Type B pancreatic cell (in vitro differentiated cells): ENCODE results near the gene GALC. TPM values are rescaled to one million over a fixed set of nuclear protein-coding genes. Genes with fewer than 3 reads are reported as not detected.

Experiments
- DNase-seq: peaks from one replicate; pipeline ENCODE4 v3.0.0; 2021; ENCODE audit warnings: mixed read lengths; ENCODE audit not compliant: unreplicated experiment; ENCODE audit errors: extremely low spot score
- H3K27ac Mint-ChIP-seq: 2 replicates; pipeline ENCODE4 v1.8.0; 2021; ENCODE audit warnings: mild to moderate bottlenecking, mixed read lengths
- H3K27me3 Mint-ChIP-seq: 2 replicates; pipeline ENCODE4 v1.8.0; 2021; ENCODE audit warnings: mixed read lengths
- H3K36me3 Mint-ChIP-seq: 2 replicates; pipeline ENCODE4 v1.8.0; 2021; ENCODE audit warnings: mixed read lengths
- H3K4me1 Mint-ChIP-seq: one replicate; pipeline ENCODE4 v1.8.0; 2021; ENCODE audit warnings: mixed read lengths; ENCODE audit not compliant: unreplicated experiment
- H3K4me3 Mint-ChIP-seq: 2 replicates; pipeline ENCODE4 v1.8.0; 2021; ENCODE audit warnings: mild to moderate bottlenecking, mixed read lengths
- H3K9me3 Mint-ChIP-seq: 2 replicates; pipeline ENCODE4 v1.8.0; 2021; ENCODE audit warnings: mixed read lengths
- total RNA-seq: library from RNA; stranded (reverse); gene quantifications from 2 replicates; pipeline ENCODE4 v1.2.1, GENCODE V29; 2021; ENCODE audit warnings: low replicate concordance
- TF ChIP-seq, protein P1 (sequence below): fragments of 200-600 bp; sonication (generic); conservative IDR thresholded peaks from 2 replicates; pipeline ENCODE4 v1.5.0; 2021; ENCODE audit warnings: antibody characterized with exemption, mild to moderate bottlenecking

The GALC gene
- total RNA-seq, 1 donor from 2014 or later, result 18.5 TPM

DNA sequence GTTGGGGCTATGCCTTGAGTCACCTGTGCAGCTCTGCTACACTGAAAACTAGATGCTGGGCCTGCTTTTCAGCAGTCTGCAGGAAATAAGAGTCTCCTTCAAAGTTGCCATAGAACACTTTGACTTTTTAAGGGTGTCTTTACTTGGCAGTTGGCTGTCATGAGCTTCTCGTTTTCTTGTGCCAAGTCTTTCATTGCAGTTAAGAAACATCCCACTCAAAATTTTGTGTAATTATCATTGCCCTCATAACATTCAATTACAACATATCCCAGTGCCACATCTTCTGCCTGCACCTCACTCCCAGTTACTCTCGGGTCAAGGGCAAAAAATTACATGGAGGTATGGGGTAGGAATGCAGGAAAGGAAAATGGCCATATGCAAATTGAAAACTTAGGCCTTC lies 41.1 kb upstream of the GALC start:
- H3K36me3 Mint-ChIP-seq, result no peaks in the 10 kb centered on the region
- H3K4me3 Mint-ChIP-seq, result no peak overlapping the region
- H3K9me3 Mint-ChIP-seq, result peaks cover 4% of the 10 kb centered on the region

DNA sequence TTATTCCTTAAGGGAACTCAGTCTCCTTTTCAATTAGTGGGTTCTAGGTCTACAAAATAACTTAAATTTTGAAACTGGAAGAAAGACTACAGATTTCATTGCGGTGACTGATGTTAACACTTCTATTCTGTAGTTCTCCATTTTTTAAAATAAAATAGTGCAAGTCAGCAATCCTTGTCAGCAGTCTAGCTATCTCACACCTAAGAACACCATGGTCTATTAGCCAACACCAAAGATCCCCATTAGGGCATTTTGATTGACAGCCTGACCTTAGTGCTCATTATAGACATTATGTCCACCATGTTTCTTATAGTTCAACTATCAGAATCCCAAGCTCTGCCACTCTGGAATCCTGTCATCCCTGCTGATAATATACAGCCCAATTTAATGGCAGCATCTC lies 39.4 kb upstream of the GALC start:
- no peak overlapping the region for H3K4me3 Mint-ChIP-seq
- H3K27me3 Mint-ChIP-seq, result peaks cover 3% of the 10 kb centered on the region
- no peaks in the 10 kb centered on the region for H3K9me3 Mint-ChIP-seq
- TF ChIP-seq, protein P1, sequence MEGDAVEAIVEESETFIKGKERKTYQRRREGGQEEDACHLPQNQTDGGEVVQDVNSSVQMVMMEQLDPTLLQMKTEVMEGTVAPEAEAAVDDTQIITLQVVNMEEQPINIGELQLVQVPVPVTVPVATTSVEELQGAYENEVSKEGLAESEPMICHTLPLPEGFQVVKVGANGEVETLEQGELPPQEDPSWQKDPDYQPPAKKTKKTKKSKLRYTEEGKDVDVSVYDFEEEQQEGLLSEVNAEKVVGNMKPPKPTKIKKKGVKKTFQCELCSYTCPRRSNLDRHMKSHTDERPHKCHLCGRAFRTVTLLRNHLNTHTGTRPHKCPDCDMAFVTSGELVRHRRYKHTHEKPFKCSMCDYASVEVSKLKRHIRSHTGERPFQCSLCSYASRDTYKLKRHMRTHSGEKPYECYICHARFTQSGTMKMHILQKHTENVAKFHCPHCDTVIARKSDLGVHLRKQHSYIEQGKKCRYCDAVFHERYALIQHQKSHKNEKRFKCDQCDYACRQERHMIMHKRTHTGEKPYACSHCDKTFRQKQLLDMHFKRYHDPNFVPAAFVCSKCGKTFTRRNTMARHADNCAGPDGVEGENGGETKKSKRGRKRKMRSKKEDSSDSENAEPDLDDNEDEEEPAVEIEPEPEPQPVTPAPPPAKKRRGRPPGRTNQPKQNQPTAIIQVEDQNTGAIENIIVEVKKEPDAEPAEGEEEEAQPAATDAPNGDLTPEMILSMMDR, result no peak
- no peak for DNase-seq
- no peaks in the 10 kb centered on the region for H3K36me3 Mint-ChIP-seq
- no peaks in the 10 kb centered on the region for H3K4me1 Mint-ChIP-seq
- no peak overlapping the region for H3K27ac Mint-ChIP-seq

More for the DNA sequence above, 41.1 kb upstream of the GALC start:
- H3K27me3 Mint-ChIP-seq, result peaks cover 5% of the 10 kb centered on the region
- no peak overlapping the region for H3K27ac Mint-ChIP-seq
- TF ChIP-seq, protein P1, result no peak
- no peaks in the 10 kb centered on the region for H3K4me1 Mint-ChIP-seq
- DNase-seq, result no peak

DNA sequence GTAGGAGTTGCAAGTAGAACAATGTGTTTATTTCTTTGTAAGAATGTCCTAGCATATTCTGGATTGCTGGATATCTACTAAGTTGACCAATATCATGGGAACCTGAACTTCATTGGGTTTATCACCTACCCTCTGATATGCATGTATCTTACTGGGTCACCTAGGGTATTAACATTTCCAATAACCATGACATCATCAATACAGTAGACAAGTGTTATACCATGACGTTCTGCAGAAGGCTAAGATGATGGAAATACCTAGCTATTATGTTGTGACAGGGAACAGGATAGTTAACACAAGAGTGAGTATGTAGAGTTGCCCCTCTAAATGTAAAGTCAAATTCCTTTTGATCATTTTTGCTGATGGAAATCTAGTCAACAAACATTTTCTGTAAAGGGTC lies 37.9 kb upstream of the GALC start:
- no peak for DNase-seq
- Mint-ChIP-seq H3K4me3 (no peak overlapping the region), H3K4me1 (peaks cover 1% of the 10 kb centered on the region), H3K36me3 (no peaks in the 10 kb centered on the region), H3K27ac (no peak overlapping the region), H3K27me3 (peaks cover 3% of the 10 kb centered on the region), H3K9me3 (no peaks in the 10 kb centered on the region)
- TF ChIP-seq, protein P1, result no peak

DNA sequence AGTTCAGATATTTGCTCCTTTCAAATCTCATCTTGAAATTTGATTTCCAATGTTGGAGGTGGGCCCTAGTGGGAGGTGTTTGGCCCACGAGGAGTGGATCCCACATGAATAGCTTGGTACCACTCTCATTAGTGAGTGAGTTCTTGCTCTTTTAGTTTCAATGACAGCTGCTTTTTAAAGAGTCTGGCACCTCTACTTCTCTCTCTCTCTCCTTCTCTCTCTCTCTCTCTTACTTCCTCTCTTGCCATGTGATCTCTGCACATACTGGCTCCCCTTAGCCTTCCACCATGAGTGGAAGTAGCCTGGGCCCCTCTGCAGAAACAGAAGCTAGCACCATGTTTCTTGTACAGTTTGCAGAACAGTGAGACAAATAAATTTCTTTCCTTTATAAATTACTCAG lies 37.1 kb upstream of the GALC start:
- peaks cover 7% of the 10 kb centered on the region for H3K4me1 Mint-ChIP-seq
- H3K4me3 Mint-ChIP-seq, result no peak overlapping the region
- DNase-seq, result no peak
- H3K9me3 Mint-ChIP-seq, result no peaks in the 10 kb centered on the region
- no peak overlapping the region for H3K27ac Mint-ChIP-seq
- H3K36me3 Mint-ChIP-seq, result no peaks in the 10 kb centered on the region
- peaks cover 4% of the 10 kb centered on the region for H3K27me3 Mint-ChIP-seq
- TF ChIP-seq, protein P1, result no peak

DNA sequence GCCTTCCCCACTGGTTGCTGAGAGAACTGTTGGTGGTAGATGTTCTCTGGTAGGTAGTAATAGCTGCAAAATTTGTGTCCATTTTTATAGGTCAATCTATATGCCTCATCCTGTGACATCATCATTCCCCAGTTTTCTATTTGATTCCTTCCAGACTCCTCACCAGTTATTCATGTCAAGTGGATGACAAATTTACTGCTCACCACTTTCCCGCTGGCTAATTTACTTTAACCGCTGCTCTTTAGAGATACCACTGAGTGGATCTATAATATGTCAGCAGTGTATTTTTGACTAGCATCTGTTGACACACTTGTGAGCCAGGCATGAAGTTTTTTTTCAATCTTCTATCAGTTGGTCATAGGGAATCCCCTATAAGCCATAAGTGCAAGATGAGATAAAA lies 36.5 kb upstream of the GALC start:
- Mint-ChIP-seq H3K4me3 (no peak overlapping the region), H3K36me3 (no peaks in the 10 kb centered on the region), H3K27me3 (peaks cover 8% of the 10 kb centered on the region), H3K9me3 (no peaks in the 10 kb centered on the region), H3K4me1 (peaks cover 12% of the 10 kb centered on the region), H3K27ac (no peak overlapping the region)
- TF ChIP-seq, protein P1, result no peak
- no peak for DNase-seq

DNA sequence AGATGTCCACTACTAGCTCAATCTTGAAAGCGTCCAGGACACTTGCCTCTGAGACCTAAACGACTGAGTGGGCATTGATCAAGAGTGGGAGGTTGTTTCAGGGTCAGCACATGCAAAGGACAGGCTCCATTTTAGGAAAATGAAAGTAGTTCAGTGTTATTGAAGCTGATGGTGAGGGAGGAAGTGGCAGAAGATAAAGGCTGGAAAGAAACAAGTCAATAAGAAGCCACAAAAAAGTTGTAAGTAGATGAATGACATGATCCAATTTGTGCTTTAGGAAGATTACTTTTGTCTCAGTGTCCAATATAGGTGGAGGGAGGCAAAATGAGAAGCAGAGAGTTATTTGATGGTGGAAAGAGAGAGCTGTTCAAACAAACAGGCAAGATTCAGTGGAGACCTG lies 33.9 kb upstream of the GALC start:
- Mint-ChIP-seq H3K9me3 (no peaks in the 10 kb centered on the region), H3K4me3 (no peak overlapping the region), H3K36me3 (no peaks in the 10 kb centered on the region), H3K27ac (no peak overlapping the region), H3K27me3 (peaks cover 8% of the 10 kb centered on the region), H3K4me1 (peaks cover 14% of the 10 kb centered on the region)
- no peak for DNase-seq
- TF ChIP-seq, protein P1, result no peak
